ENCODE data around the gene PYGO1.
A peak's percentile ranks its signal among the peaks of the same experiment; 100 is the strongest.
"Not testable (repeated sequence)": the region's sequence is repeated elsewhere in the genome, so short reads cannot be mapped to it uniquely, and the experiment has no call there.

Gene PYGO1

GRCh38 chr15:55496716-55497115 lies 91.4 kb downstream of the PYGO1 start:
- no peak overlapping the region for H3K4me3 ChIP-seq (ENCODE audit: low read depth, low read length)
- TF ChIP-seq CTCF (IDR thresholded peaks at IDR 0.05; ENCODE audit: insufficient read depth, low read depth, low read length, missing control alignments) = no peak
- DNase-seq (ENCODE audit: low read depth) = no peak

DNA sequence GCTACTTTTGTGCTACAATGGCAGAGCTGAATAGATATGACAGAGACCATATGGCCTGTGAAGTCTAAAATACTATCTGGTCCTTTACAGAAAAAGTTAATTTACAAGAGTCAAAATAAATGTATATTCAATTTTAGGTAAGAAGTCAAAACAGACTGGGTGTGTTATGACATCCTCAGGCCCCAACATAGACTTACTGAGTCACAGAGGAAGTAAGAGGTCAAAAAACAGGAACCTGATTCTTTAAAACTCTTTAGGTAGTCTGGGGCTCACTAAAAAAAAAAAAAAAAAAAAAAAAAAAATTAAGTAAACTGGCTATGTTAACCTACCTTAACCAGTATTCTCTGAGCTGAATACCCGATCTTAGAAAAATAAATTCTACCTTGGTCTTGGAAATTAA lies 93.2 kb downstream of the PYGO1 start:
- TF ChIP-seq CTCF (IDR thresholded peaks at IDR 0.05; ENCODE audit: insufficient read depth, low read depth, low read length, missing control alignments) = no peak
- no peak overlapping the region for H3K4me3 ChIP-seq (ENCODE audit: low read depth, low read length)
- DNase-seq (ENCODE audit: low read depth) = peak; percentile 15

DNA sequence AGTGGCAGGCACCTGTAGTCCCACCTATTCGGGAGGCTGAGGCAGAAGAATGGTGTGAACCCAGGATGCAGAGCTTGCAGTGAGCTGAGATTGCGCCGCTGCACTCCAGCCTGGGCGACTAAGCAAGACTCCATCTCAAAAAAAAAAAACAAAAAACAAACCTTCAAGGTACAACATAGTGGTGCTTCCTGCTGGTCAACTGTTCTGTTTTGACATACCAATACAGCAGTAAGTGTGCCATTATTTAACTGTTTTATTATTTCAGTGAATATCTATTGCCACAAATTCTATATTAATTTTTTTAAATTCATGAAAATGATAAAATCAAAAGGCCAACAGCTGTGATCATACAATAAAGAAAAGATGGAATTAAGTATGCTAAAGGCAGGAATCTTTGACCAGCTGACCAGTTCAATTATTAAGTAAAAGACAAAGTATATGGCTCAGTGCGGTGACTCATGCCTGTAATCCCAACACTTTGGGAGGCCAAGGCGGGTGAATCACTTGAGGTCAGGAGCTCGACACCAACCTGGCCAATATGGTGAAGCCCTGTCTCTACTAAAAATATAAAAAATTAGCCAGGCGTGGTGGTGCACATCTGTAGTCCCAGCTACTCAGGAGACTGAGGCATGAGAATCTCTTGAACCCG lies 99.1 kb downstream of the PYGO1 start:
- not testable (repeated sequence) for H3K4me3 ChIP-seq (ENCODE audit: low read depth, low read length); DNase-seq (ENCODE audit: low read depth)
